Measurements from ENCODE around the gene MRI1.

The MRI1 gene

DNA sequence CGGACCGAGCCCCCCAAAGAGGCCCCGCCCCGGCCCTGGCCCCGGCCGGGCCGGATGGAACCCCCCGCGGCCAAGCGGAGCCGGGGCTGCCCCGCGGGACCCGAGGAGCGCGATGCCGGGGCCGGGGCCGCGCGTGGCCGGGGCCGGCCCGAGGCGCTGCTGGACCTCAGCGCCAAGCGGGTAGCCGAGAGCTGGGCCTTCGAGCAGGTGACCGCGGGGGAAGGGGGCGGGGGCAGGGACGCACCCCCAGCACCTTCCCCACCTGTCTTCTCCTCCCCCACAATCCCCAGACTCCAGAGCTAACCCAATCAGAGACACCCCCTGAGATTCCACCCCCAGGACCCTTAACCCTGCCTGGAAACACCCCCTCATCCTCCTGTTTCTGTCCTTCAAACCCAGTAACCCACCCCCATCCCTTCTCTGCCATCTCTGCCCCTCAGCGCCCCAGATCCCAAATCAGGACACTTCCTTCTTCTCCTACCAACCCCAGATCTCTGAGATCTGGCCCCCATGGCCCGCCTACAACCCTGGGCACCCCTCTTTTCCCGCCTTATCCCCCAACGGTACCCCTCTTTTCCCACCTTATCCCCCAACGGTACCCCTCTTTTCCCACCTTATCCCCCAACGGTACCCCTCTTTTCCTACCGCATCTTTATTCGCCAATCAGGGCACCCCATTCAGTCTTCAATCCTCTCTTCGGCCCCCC, 31.4 kb downstream of the MRI1 start:
- Histone ChIP-seq H3K4me1 (ENCODE audit: control insufficient read depth, insufficient read depth, low read length) (peaks cover 8% of the 10 kb centered on the region), H3K4me3 (ENCODE audit: low read depth, low read length) (peak overlapping the region; percentile 77), H3K36me3 (ENCODE audit: control insufficient read depth in 2 of 2, insufficient read depth in 1 of 2, low read length in 2 of 2) (no peaks in the 10 kb centered on the region), H3K27ac (ENCODE audit: extremely low read depth, low read depth, low read length) (peak overlapping the region; percentile 76), H3K9me3 (ENCODE audit: control insufficient read depth, insufficient read depth, low read depth, low read length) (no peaks in the 10 kb centered on the region)
- ChIA-PET POLR2A (interaction anchor here (0.6 to 3.7 kb wide), 14 partner anchors 9 to 67 kb away, joined by 3 to 18 read pairs (median 4); partner anchors contain the start of gene C19orf53), CTCF (interaction anchor here (0.5 to 2.8 kb wide), 5 partner anchors 9 to 714 kb away, joined by 3 to 17 read pairs (median 3); no protein-coding TSS in a partner anchor)
- 0 out of 2 replicates have a peak, but pooled peaks have one; percentile 5 for TF ChIP-seq ZNF335 (tag by site-specific recombination; conservative IDR thresholded peaks at IDR 0.05)
- TF ChIP-seq ZNF214 (tag by site-specific recombination; IDR thresholded peaks at IDR 0.05; ENCODE audit: borderline replicate concordance), result no peak
- no peak for TF ChIP-seq ZNF274 (IDR thresholded peaks at IDR 0.05; ENCODE audit: low read length)
- no peak for TF ChIP-seq ZNF274 (tag by site-specific recombination; IDR thresholded peaks at IDR 0.05; ENCODE audit: borderline replicate concordance)
- TF ChIP-seq ZBTB10 (tag by site-specific recombination; IDR thresholded peaks at IDR 0.05), result peak; percentile 98
- no peak for TF ChIP-seq ZFP69B (tag by site-specific recombination; IDR thresholded peaks at IDR 0.05)
- TF ChIP-seq, protein P1, sequence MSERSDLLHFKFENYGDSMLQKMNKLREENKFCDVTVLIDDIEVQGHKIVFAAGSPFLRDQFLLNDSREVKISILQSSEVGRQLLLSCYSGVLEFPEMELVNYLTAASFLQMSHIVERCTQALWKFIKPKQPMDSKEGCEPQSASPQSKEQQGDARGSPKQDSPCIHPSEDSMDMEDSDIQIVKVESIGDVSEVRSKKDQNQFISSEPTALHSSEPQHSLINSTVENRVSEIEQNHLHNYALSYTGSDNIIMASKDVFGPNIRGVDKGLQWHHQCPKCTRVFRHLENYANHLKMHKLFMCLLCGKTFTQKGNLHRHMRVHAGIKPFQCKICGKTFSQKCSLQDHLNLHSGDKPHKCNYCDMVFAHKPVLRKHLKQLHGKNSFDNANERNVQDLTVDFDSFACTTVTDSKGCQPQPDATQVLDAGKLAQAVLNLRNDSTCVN (tag by site-specific recombination; optimal IDR thresholded peaks at IDR 0.05), result peak; percentile 7
- TF ChIP-seq GLIS2 (tag by site-specific recombination; IDR thresholded peaks at IDR 0.05), result no peak
- TF ChIP-seq ZNF426 (tag by site-specific recombination; IDR thresholded peaks at IDR 0.05), result no peak
- TF ChIP-seq ZNF776 (tag by site-specific recombination; IDR thresholded peaks at IDR 0.05; ENCODE audit: borderline replicate concordance), result no peak
- peak; percentile 44; the same call in 1 of the 2 replicates for TF ChIP-seq KLF10 (tag by site-specific recombination; IDR thresholded peaks at IDR 0.05)
- TF ChIP-seq, protein P2, sequence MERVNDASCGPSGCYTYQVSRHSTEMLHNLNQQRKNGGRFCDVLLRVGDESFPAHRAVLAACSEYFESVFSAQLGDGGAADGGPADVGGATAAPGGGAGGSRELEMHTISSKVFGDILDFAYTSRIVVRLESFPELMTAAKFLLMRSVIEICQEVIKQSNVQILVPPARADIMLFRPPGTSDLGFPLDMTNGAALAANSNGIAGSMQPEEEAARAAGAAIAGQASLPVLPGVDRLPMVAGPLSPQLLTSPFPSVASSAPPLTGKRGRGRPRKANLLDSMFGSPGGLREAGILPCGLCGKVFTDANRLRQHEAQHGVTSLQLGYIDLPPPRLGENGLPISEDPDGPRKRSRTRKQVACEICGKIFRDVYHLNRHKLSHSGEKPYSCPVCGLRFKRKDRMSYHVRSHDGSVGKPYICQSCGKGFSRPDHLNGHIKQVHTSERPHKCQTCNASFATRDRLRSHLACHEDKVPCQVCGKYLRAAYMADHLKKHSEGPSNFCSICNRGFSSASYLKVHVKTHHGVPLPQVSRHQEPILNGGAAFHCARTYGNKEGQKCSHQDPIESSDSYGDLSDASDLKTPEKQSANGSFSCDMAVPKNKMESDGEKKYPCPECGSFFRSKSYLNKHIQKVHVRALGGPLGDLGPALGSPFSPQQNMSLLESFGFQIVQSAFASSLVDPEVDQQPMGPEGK (tag by site-specific recombination; IDR thresholded peaks at IDR 0.05), result peak; percentile 23
- no peak for TF ChIP-seq ZNF549 (tag by site-specific recombination; IDR thresholded peaks at IDR 0.05)
- TF ChIP-seq ZXDB (tag by site-specific recombination; IDR thresholded peaks at IDR 0.05), result no peak
- 0 out of 2 replicates have a peak, but pooled peaks have one; percentile 81 for TF ChIP-seq HOXC10 (CRISPR knock-in tag; IDR thresholded peaks at IDR 0.05)
- TF ChIP-seq ZNF660 (tag by site-specific recombination; IDR thresholded peaks at IDR 0.05), result no peak
- TF ChIP-seq KLF9 (tag by site-specific recombination; IDR thresholded peaks at IDR 0.05; ENCODE audit: low read depth), result peak; percentile 79
- TF ChIP-seq ZNF623 (tag by site-specific recombination; IDR thresholded peaks at IDR 0.05), result no peak
- TF ChIP-seq, protein P3, sequence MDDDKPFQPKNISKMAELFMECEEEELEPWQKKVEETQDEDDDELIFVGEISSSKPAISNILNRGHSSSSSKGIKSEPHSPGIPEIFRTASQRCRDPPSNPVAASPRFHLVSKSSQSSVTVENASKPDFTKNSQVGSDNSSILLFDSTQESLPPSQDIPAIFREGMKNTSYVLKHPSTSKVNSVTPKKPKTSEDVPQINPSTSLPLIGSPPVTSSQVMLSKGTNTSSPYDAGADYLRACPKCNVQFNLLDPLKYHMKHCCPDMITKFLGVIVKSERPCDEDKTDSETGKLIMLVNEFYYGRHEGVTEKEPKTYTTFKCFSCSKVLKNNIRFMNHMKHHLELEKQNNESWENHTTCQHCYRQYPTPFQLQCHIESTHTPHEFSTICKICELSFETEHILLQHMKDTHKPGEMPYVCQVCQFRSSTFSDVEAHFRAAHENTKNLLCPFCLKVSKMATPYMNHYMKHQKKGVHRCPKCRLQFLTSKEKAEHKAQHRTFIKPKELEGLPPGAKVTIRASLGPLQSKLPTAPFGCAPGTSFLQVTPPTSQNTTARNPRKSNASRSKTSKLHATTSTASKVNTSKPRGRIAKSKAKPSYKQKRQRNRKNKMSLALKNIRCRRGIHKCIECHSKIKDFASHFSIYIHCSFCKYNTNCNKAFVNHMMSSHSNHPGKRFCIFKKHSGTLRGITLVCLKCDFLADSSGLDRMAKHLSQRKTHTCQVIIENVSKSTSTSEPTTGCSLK (tag by site-specific recombination; IDR thresholded peaks at IDR 0.05), result no peak
- TF ChIP-seq ZNF19 (tag by site-specific recombination; IDR thresholded peaks at IDR 0.05; ENCODE audit: low read depth), result no peak
- no peak for TF ChIP-seq ZNF658 (tag by site-specific recombination; IDR thresholded peaks at IDR 0.05)
- TF ChIP-seq ZNF433 (tag by site-specific recombination; IDR thresholded peaks at IDR 0.05; ENCODE audit: low read depth), result no peak
- TF ChIP-seq ZNF280D (tag by site-specific recombination; IDR thresholded peaks at IDR 0.05), result no peak
- no peak for TF ChIP-seq ZBTB44 (tag by site-specific recombination; IDR thresholded peaks at IDR 0.05)
